Sigmoid colon (tissue), 7 donors: ENCODE measurements around the gene TRIM63. TPM values are rescaled to one million over a fixed set of nuclear protein-coding genes. Genes with fewer than 3 reads are reported as not detected.

Experiments used
- DNase-seq: peaks from one replicate; pipeline ENCODE4 v3.0.0-alpha.2; 2019
- H3K27ac ChIP-seq, 4 donors: fragments of 200-600 bp; sonication (generic); one replicate each; pipeline ENCODE4 v1.5.1; 2016 to 2019; ENCODE audit warnings: mild to moderate bottlenecking in 1 of 4
- H3K27me3 ChIP-seq, 3 donors: fragments of 200-600 bp; sonication (generic); one replicate each; pipeline ENCODE4 v1.5.1; 2019; ENCODE audit warnings: mild to moderate bottlenecking in 1 of 3
- H3K36me3 ChIP-seq, 4 donors: fragments of 200-600 bp; sonication (generic); one replicate each; pipeline ENCODE4 v1.5.1; 2016 to 2019
- H3K4me1 ChIP-seq, 4 donors: fragments of 200-600 bp; sonication (generic); one replicate each; pipeline ENCODE4 v1.5.1; 2017 to 2019
- H3K4me3 ChIP-seq, 4 donors: fragments of 200-600 bp; sonication (generic); one replicate each; pipeline ENCODE4 v1.5.1; 2017 to 2019; ENCODE audit warnings: mild to moderate bottlenecking in 2 of 4, moderate library complexity in 1 of 4
- H3K9me3 ChIP-seq, 4 donors: fragments of 200-600 bp in 3 of 4; sonication (generic) in 3 of 4; one replicate each; pipeline versions ENCODE4 v1.5.1 to v1.6.1; 2013 to 2019
- EP300 ChIP-seq, 4 donors: sonication (generic); formaldehyde crosslinking; IDR thresholded peaks; one replicate each; pipeline ENCODE4 v1.6.1; 2017; ENCODE audit warnings: antibody characterized with exemption in 4 of 4
- POLR2A ChIP-seq, 2 donors: fragments of 450-650 bp; IDR thresholded peaks; one replicate each; pipeline ENCODE4 v1.6.1; 2016; ENCODE audit warnings: antibody characterized with exemption in 2 of 2, mild to moderate bottlenecking in 2 of 2, moderate library complexity in 2 of 2
- POLR2AphosphoS5 ChIP-seq, 4 donors: sonication (generic); formaldehyde crosslinking; IDR thresholded peaks; one replicate each; pipeline ENCODE4 v1.6.1; 2017; ENCODE audit warnings: antibody characterized with exemption in 4 of 4
- WGBS, 2 donors: extraction: QIAGEN DNeasy Blood & Tissue Kit; methylation state at CpG; one replicate each; pipeline ENCODE4 v1.1.7; 2013; 5-methylcytosine and 5-hydroxymethylcytosine counted together
- intact Hi-C: fragments of 100-400 bp; cut with DNase I; formaldehyde crosslinking; loops from one replicate; pipeline ENCODE4 v1.15.1; 2023
- polyA plus RNA-seq, 3 donors: library from polyadenylated mRNA; stranded (reverse); fragments of 200-250 nt; gene quantifications; one replicate each; pipeline ENCODE4 v1.2.3, GENCODE V29; 2013
- total RNA-seq, 4 donors: library from RNA; depleted of rRNA; stranded (reverse); fragments of >200 nt; gene quantifications; one replicate each; pipeline ENCODE4 v1.1.0, GENCODE V29; 2016
- TF ChIP-seq, protein P1 (sequence below), 4 experiments: fragments of 450-650 bp in 3 of 4; fragments of 200-600 bp in 1 of 4; IDR thresholded peaks; one replicate each; pipeline ENCODE4 v1.5.1; 2016 to 2019; ENCODE audit warnings: antibody characterized with exemption in 4 of 4, mild to moderate bottlenecking in 3 of 4, moderate library complexity in 2 of 4
- donor health status: healthy with polysubstance abuse.
- donor health status: Bipolar disorder and iron deficiency.
- donor health status: healthy.

Gene TRIM63
- total and polyA plus RNA-seq, 7 donors: 0.35 to 2.1 (median 0.81) TPM; not detected in 2

GRCh38 chr1:26021647-26022403, 45.6 kb downstream of the TRIM63 start, which contains the start of gene EXTL1:
TSS of gene EXTL1 (plus strand) at chr1:26021775. CDS start at chr1:26022647, 872 bp downstream.
- WGBS, 2 donors: 57 to 60% methylated on average over 15 of the region's 15 CpGs
- H3K9me3 ChIP-seq: no peaks in the 10 kb centered on the region
- H3K27ac ChIP-seq: peak within 1 kb of the TSS in 2 of 4 donors; percentile 5 to 47
- TF ChIP-seq, protein P1, sequence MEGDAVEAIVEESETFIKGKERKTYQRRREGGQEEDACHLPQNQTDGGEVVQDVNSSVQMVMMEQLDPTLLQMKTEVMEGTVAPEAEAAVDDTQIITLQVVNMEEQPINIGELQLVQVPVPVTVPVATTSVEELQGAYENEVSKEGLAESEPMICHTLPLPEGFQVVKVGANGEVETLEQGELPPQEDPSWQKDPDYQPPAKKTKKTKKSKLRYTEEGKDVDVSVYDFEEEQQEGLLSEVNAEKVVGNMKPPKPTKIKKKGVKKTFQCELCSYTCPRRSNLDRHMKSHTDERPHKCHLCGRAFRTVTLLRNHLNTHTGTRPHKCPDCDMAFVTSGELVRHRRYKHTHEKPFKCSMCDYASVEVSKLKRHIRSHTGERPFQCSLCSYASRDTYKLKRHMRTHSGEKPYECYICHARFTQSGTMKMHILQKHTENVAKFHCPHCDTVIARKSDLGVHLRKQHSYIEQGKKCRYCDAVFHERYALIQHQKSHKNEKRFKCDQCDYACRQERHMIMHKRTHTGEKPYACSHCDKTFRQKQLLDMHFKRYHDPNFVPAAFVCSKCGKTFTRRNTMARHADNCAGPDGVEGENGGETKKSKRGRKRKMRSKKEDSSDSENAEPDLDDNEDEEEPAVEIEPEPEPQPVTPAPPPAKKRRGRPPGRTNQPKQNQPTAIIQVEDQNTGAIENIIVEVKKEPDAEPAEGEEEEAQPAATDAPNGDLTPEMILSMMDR (IDR thresholded peaks at IDR 0.05): no peak
- peak in 2 of 4 donors; percentile 17 to 48 for TF ChIP-seq POLR2AphosphoS5 (IDR thresholded peaks at IDR 0.05)
- no peaks in the 10 kb centered on the region for H3K36me3 ChIP-seq
- H3K4me3 ChIP-seq: peak within 1 kb of the TSS in 3 of 4 donors; percentile 11 to 39 (median 11)
- intact Hi-C loops: no loop called here
- H3K4me1 ChIP-seq: peaks cover 0 to 27% (median 17%) of the 10 kb centered on the region in 4 donors
- no peak for DNase-seq
- H3K27me3 ChIP-seq: no peaks in the 10 kb centered on the region

DNA sequence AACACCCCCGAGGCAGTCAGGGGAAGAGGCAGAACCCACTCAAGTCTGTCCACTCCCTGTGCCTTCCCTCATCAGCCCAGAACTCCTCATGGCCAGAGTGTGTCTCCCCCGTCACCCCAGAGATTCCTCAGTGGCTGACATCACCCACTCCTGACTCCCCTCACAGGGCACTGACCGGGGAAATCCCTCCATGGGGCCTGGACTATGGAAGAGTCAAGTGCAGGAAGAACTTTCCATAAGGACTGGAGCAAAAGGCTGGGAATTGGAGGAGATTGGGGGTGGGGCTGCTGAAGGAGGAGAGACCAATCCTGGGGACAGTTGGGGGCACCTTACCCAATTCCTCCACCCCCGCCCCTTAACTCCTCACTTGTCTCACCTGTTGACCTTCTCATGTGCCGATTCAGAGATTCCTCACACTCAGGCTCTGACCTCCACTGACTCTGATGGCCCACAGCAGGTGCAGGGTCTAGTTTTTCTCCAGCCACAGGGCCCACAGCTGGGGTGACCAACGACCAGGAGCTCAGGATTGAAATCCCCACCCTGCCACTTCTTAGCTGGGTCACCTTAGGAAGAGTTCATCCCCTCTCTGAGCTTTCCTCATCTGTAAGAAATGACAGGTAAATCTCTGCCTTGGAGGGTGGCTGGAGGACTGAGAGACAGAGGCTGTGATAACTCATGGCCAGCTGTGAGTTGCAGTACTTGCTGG, 46.3 kb downstream of the TRIM63 start:
- intact Hi-C loops: no loop called here
- Histone ChIP-seq H3K27me3 (no peaks in the 10 kb centered on the region), H3K4me1 (peaks cover 0 to 27% (median 17%) of the 10 kb centered on the region in 4 donors), H3K27ac (peak overlapping the region in 1 of 4 donors; percentile 47), H3K9me3 (no peaks in the 10 kb centered on the region), H3K4me3 (peak overlapping the region in 1 of 4 donors; percentile 39), H3K36me3 (no peaks in the 10 kb centered on the region)
- TF ChIP-seq, protein P1 (IDR thresholded peaks at IDR 0.05): no peak
- TF ChIP-seq POLR2A (IDR thresholded peaks at IDR 0.05) (no peak), EP300 (IDR thresholded peaks at IDR 0.05) (no peak), POLR2AphosphoS5 (IDR thresholded peaks at IDR 0.05) (no peak)
- no peak for DNase-seq
- 73% methylated on average over 6 of the region's 6 CpGs for WGBS, 2 donors

DNA sequence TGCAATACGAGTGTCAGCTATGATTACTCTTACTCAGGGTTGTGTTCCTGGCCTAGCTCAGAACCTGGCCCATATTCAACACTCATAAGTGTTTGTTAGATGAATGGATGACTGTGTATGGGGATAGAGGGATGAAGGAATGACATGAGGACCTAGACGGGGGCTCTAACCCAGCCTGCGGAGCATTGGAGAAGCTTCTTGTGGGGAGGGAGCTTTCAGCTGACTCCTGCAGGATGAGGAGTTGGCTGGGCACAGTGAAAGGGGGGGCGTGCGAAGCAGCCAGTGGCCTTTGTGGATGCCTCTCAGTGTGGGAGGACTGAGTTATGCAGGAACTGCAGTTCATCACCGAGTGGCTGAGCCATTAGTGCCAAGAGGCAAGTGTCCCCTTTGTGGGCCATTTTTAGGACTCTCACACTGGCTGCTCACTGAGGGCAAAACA, 47.1 kb downstream of the TRIM63 start:
- peaks cover 0 to 27% (median 17%) of the 10 kb centered on the region in 4 donors for H3K4me1 ChIP-seq
- TF ChIP-seq POLR2AphosphoS5 (IDR thresholded peaks at IDR 0.05): no peak
- TF ChIP-seq EP300 (IDR thresholded peaks at IDR 0.05): no peak
- TF ChIP-seq POLR2A (IDR thresholded peaks at IDR 0.05): no peak
- TF ChIP-seq, protein P1 (IDR thresholded peaks at IDR 0.05): no peak
- H3K9me3 ChIP-seq: no peaks in the 10 kb centered on the region
- intact Hi-C loops: no loop called here
- no peaks in the 10 kb centered on the region for H3K27me3 ChIP-seq
- DNase-seq: no peak
- H3K4me3 ChIP-seq: no peak overlapping the region
- 72 to 75% methylated on average over 6 of the region's 6 CpGs for WGBS, 2 donors
- no peaks in the 10 kb centered on the region for H3K36me3 ChIP-seq
- H3K27ac ChIP-seq: no peak overlapping the region

GRCh38 chr1:26019641-26020315, 47.7 kb downstream of the TRIM63 start:
- Histone ChIP-seq H3K4me1 (peaks cover 0 to 27% (median 17%) of the 10 kb centered on the region in 4 donors), H3K9me3 (no peaks in the 10 kb centered on the region)
- TF ChIP-seq, protein P1 (IDR thresholded peaks at IDR 0.05): no peak
- TF ChIP-seq EP300 (IDR thresholded peaks at IDR 0.05) (no peak), POLR2AphosphoS5 (IDR thresholded peaks at IDR 0.05) (no peak), POLR2A (IDR thresholded peaks at IDR 0.05) (no peak)

More at GRCh38 chr1:26019641-26020315, 47.7 kb downstream of the TRIM63 start:
- H3K27ac ChIP-seq: no peak overlapping the region
- intact Hi-C loops: no loop called here
- H3K27me3 ChIP-seq: no peaks in the 10 kb centered on the region
- 23 to 52% methylated on average over 8 of the region's 8 CpGs for WGBS, 2 donors
- no peak for DNase-seq
- no peak overlapping the region for H3K4me3 ChIP-seq
- no peaks in the 10 kb centered on the region for H3K36me3 ChIP-seq
